ENCODE measurements around the gene IFT88.

- TF ChIP-seq CREB5 (CRISPR knock-in tag; IDR thresholded peaks at IDR 0.05; ENCODE audit: low read depth) (no peak), GLIS3 (CRISPR knock-in tag; IDR thresholded peaks at IDR 0.05) (no peak)
Measured at GRCh38 chr13:20679879-20680278, 112.9 kb downstream of the IFT88 start.
